GM23338 (cell line): ENCODE data around the gene FGFR2. TPM values are rescaled to one million over a fixed set of nuclear protein-coding genes. Genes with fewer than 3 reads are reported as not detected.

ENCODE experiments used
- ATAC-seq: fragments of 200-7000 bp; cut with Tn5 transposase; 3 replicates; pipeline ENCODE4 v1.9.1; 2020
- DNase-seq: peaks from one replicate; pipeline ENCODE4 v3.0.0-alpha.2; 2015; ENCODE audit warnings: low spot score
- H2AFZ ChIP-seq: fragments of 200-600 bp; sonication (generic); 2 replicates; pipeline ENCODE4 v1.8.0; 2016; ENCODE audit warnings: antibody characterized with exemption, mild to moderate bottlenecking, moderate library complexity
- H3F3A ChIP-seq: fragments of 200-600 bp; sonication (generic); replicated peaks from 2 replicates; pipeline ENCODE4 v1.8.0; 2017; ENCODE audit warnings: antibody characterized with exemption, mixed run types, low read depth
- H3K27ac ChIP-seq: fragments of 200-600 bp; sonication (generic); 2 replicates; pipeline ENCODE4 v1.6.1; 2016; ENCODE audit warnings: low read depth
- H3K27me3 ChIP-seq: fragments of 200-600 bp; sonication (generic); 2 replicates; pipeline ENCODE4 v1.8.0; 2016; ENCODE audit warnings: mild to moderate bottlenecking, mixed run types, moderate library complexity; ENCODE audit not compliant: insufficient read depth
- H3K36me3 ChIP-seq: fragments of 200-600 bp; sonication (generic); 2 replicates; pipeline ENCODE4 v1.8.0; 2016; ENCODE audit warnings: mild to moderate bottlenecking; ENCODE audit not compliant: insufficient read depth
- H3K4me1 ChIP-seq: fragments of 200-600 bp; sonication (generic); 2 replicates; pipeline ENCODE4 v1.8.0; 2016; ENCODE audit warnings: mild to moderate bottlenecking, moderate library complexity; ENCODE audit not compliant: insufficient read depth
- H3K4me2 ChIP-seq: fragments of 200-600 bp; sonication (generic); 2 replicates; pipeline ENCODE4 v1.7.1; 2017; ENCODE audit warnings: mixed run types
- H3K4me3 ChIP-seq: fragments of 200-600 bp; sonication (generic); 2 replicates; pipeline ENCODE4 v1.6.1; 2016; ENCODE audit warnings: mixed run types
- H3K79me2 ChIP-seq: fragments of 200-600 bp; sonication (generic); replicated peaks from 2 replicates; pipeline ENCODE4 v1.8.0; 2017; ENCODE audit warnings: mild to moderate bottlenecking; ENCODE audit not compliant: insufficient read depth
- H3K9me2 ChIP-seq: fragments of 200-600 bp; sonication (generic); 2 replicates; pipeline ENCODE4 v1.8.0; 2017; ENCODE audit not compliant: insufficient read depth
- H4K20me1 ChIP-seq: fragments of 200-600 bp; sonication (generic); replicated peaks from 2 replicates; pipeline ENCODE4 v1.8.0; 2017; ENCODE audit warnings: mild to moderate bottlenecking; ENCODE audit not compliant: insufficient read depth
- H3K27ac Mint-ChIP-seq: 2 replicates; pipeline ENCODE4 v1.8.0; 2020; ENCODE audit warnings: inconsistent platforms, mild to moderate bottlenecking, moderate library complexity, mixed read lengths
- H3K27me3 Mint-ChIP-seq: 3 replicates; pipeline ENCODE4 v1.8.0; 2022; ENCODE audit warnings: low read depth, mild to moderate bottlenecking, moderate library complexity, mixed read lengths, inconsistent platforms; ENCODE audit not compliant: insufficient read depth, poor library complexity
- H3K36me3 Mint-ChIP-seq: 3 replicates; pipeline ENCODE4 v1.8.0; 2021; ENCODE audit warnings: low read depth, mild to moderate bottlenecking, inconsistent platforms, moderate library complexity, mixed read lengths
- H3K4me1 Mint-ChIP-seq: 3 replicates; pipeline ENCODE4 v1.8.0; 2020; ENCODE audit warnings: mild to moderate bottlenecking, inconsistent platforms, mixed read lengths
- H3K4me3 Mint-ChIP-seq: 3 replicates; pipeline ENCODE4 v1.8.0; 2021; ENCODE audit warnings: moderate library complexity, mild to moderate bottlenecking, inconsistent platforms, mixed read lengths
- H3K9me3 Mint-ChIP-seq: 3 replicates; pipeline ENCODE4 v1.8.0; 2020; ENCODE audit warnings: moderate library complexity, mild to moderate bottlenecking, inconsistent platforms, mixed read lengths
- CREB1 ChIP-seq: fragments of 250-450 bp; sonication (Bioruptor Pico); IDR thresholded peaks from 2 replicates; pipeline ENCODE4 v1.5.0; 2020; ENCODE audit warnings: low read depth, mild to moderate bottlenecking, moderate library complexity
- EZH2phosphoT487 ChIP-seq: fragments of 200-600 bp; sonication (generic); IDR thresholded peaks from one replicate; pipeline ENCODE4 v1.8.1; 2018; ENCODE audit warnings: antibody characterized with exemption; ENCODE audit not compliant: unreplicated experiment
- JUNB ChIP-seq: IDR thresholded peaks from one replicate; pipeline ENCODE4 v1.6.1; 2016; ENCODE audit warnings: antibody characterized with exemption; ENCODE audit not compliant: unreplicated experiment
- POLR2AphosphoS5 ChIP-seq: IDR thresholded peaks from 2 replicates; pipeline ENCODE4 v1.6.1; 2016; ENCODE audit warnings: antibody characterized with exemption, low read depth
- STAT1 ChIP-seq: IDR thresholded peaks from one replicate; pipeline ENCODE4 v1.6.1; 2016; ENCODE audit warnings: antibody characterized with exemption; ENCODE audit not compliant: unreplicated experiment
- ZNF114 ChIP-seq: fragments of 250-450 bp; sonication (Bioruptor Pico); IDR thresholded peaks from 2 replicates; pipeline ENCODE4 v1.5.0; 2020; ENCODE audit warnings: mild to moderate bottlenecking, moderate library complexity
- ZNF331 ChIP-seq: fragments of 250-450 bp; sonication (Bioruptor Pico); IDR thresholded peaks from 2 replicates; pipeline ENCODE4 v1.5.0; 2020; ENCODE audit warnings: low read depth, mild to moderate bottlenecking, moderate library complexity
- polyA plus RNA-seq: library from polyadenylated mRNA; unstranded; fragments of >200 nt; fragmentation: Nextera tagmentation; extraction: Ambion mirVana; gene quantifications from 2 replicates; pipeline ENCODE4 v1.2.1, GENCODE V29; 2016
- total RNA-seq: library from RNA; depleted of rRNA; stranded (reverse); fragments of >200 nt; shearing (Covaris generic); gene quantifications from 2 replicates; pipeline ENCODE4 v1.2.3, GENCODE V29; 2014
- TF ChIP-seq, protein P1 (sequence below): IDR thresholded peaks from 2 replicates; pipeline ENCODE4 v1.6.1; 2016; ENCODE audit warnings: antibody characterized with exemption
- TF ChIP-seq, protein P2 (sequence below), 2 experiments: fragments of 200-600 bp in 1 of 2; sonication (generic) in 1 of 2; conservative IDR thresholded peaks; 2 replicates each; pipeline versions ENCODE4 v1.5.1 to v1.6.1; 2016 to 2017; ENCODE audit warnings: antibody characterized with exemption in 2 of 2, low read depth in 2 of 2, mild to moderate bottlenecking in 2 of 2, moderate library complexity in 1 of 2
- TF ChIP-seq, protein P3 (sequence below): fragments of 250-450 bp; sonication (Bioruptor Pico); IDR thresholded peaks from 2 replicates; pipeline ENCODE4 v1.5.0; 2020; ENCODE audit warnings: mild to moderate bottlenecking, moderate library complexity

The FGFR2 gene
- total and polyA plus RNA-seq, 2 experiments from 2014 or later: 31.1 to 106 TPM

DNA sequence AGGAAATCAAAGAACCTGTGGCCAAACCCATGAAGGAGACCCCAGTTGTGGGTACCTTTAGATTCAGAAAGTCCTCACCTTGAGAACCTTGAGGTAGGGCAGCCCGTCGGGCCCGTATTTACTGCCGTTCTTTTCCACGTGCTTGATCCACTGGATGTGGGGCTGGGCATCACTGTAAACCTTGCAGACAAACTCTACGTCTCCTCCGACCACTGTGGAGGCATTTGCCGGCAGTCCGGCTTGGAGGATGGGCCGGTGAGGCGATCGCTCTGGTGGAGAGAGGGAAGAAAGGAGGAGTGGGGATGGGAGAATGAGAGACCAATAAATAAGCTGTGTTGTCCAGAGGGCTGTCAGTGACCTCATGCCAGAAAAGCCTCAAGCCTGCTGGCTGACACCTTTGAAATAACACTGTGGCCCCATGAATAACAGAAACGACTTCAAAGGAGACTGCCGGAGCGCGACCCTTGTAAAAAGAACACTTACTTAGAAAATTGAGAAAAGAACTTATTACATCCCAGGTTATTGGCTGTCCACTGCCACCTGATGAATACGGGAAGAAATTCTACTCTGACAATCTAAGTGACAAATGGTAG lies 78.2 kb downstream of the FGFR2 start:
- H3K27me3 ChIP-seq: no peaks in the 10 kb centered on the region
- H3K27me3 Mint-ChIP-seq: peaks cover 4% of the 10 kb centered on the region
- H3K9me3 Mint-ChIP-seq: 0 out of 3 replicates have a peak, but pooled peaks cover 3% of the 10 kb centered on the region
- ATAC-seq (no peak), DNase-seq (no peak)
- H3K79me2 ChIP-seq: peaks cover 91% of the 10 kb centered on the region
- no peak overlapping the region for H3K4me2 ChIP-seq
- H3K4me1 ChIP-seq: peaks cover 29% of the 10 kb centered on the region
- peak overlapping the region; percentile 10; the same call in 1 of the 2 replicates for H3K27ac Mint-ChIP-seq
- peak overlapping the region; percentile 55; the same call in 1 of the 2 replicates for H3K27ac ChIP-seq
- H3K4me3 Mint-ChIP-seq: no peak overlapping the region
- peaks cover 28% of the 10 kb centered on the region; the same call in 1 of the 2 replicates for H3K36me3 ChIP-seq
- H2AFZ ChIP-seq: no peak overlapping the region
- H3K36me3 Mint-ChIP-seq: peaks cover 85% of the 10 kb centered on the region
- H4K20me1 ChIP-seq: peaks cover 7% of the 10 kb centered on the region; the same call in 1 of the 2 replicates
- H3K9me2 ChIP-seq: no peaks in the 10 kb centered on the region
- H3K4me1 Mint-ChIP-seq: peaks cover 23% of the 10 kb centered on the region
- TF ChIP-seq, protein P1, sequence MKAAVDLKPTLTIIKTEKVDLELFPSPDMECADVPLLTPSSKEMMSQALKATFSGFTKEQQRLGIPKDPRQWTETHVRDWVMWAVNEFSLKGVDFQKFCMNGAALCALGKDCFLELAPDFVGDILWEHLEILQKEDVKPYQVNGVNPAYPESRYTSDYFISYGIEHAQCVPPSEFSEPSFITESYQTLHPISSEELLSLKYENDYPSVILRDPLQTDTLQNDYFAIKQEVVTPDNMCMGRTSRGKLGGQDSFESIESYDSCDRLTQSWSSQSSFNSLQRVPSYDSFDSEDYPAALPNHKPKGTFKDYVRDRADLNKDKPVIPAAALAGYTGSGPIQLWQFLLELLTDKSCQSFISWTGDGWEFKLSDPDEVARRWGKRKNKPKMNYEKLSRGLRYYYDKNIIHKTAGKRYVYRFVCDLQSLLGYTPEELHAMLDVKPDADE: no peak
- TF ChIP-seq, protein P2, sequence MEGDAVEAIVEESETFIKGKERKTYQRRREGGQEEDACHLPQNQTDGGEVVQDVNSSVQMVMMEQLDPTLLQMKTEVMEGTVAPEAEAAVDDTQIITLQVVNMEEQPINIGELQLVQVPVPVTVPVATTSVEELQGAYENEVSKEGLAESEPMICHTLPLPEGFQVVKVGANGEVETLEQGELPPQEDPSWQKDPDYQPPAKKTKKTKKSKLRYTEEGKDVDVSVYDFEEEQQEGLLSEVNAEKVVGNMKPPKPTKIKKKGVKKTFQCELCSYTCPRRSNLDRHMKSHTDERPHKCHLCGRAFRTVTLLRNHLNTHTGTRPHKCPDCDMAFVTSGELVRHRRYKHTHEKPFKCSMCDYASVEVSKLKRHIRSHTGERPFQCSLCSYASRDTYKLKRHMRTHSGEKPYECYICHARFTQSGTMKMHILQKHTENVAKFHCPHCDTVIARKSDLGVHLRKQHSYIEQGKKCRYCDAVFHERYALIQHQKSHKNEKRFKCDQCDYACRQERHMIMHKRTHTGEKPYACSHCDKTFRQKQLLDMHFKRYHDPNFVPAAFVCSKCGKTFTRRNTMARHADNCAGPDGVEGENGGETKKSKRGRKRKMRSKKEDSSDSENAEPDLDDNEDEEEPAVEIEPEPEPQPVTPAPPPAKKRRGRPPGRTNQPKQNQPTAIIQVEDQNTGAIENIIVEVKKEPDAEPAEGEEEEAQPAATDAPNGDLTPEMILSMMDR (conservative IDR thresholded peaks at IDR 0.05; ENCODE audit: low read depth in 2 of 2): no peak
- no peak for TF ChIP-seq ZNF114 (CRISPR knock-in tag)
- TF ChIP-seq POLR2AphosphoS5: no peak
- no peak for TF ChIP-seq EZH2phosphoT487
- TF ChIP-seq STAT1: no peak
- TF ChIP-seq CREB1 (CRISPR knock-in tag): no peak
- no peak for TF ChIP-seq ZNF331 (CRISPR knock-in tag)
- H3K4me3 ChIP-seq: no peak overlapping the region
- no peaks in the 10 kb centered on the region for H3F3A ChIP-seq

DNA sequence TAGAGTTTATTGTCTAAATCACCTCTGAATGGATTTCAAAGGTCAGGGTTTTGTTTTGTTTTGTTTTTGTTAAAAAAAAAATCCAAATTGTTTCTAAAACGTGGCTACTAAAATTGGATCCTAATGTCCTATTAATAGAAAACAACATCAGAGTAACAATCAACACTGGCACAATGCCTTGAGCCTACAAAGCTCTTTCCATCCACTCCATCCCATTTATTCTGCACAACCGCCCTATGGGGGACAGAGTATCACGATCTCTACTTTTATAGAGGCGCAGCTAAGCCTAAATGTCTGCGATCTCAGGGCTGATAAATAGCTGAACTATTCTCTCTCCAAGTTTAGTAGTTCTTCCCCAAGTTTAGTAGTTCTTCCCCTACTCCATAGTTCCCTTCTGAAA lies 78.8 kb downstream of the FGFR2 start:
- peaks cover 4% of the 10 kb centered on the region for H3K27me3 Mint-ChIP-seq
- Histone ChIP-seq H3K27me3 (no peaks in the 10 kb centered on the region), H2AFZ (no peak overlapping the region), H3K4me3 (no peak overlapping the region), H4K20me1 (peaks cover 7% of the 10 kb centered on the region; the same call in 1 of the 2 replicates), H3K79me2 (peaks cover 88% of the 10 kb centered on the region), H3K4me1 (peaks cover 31% of the 10 kb centered on the region), H3K27ac (no peak overlapping the region), H3F3A (no peaks in the 10 kb centered on the region), H3K4me2 (no peak overlapping the region), H3K36me3 (peaks cover 33% of the 10 kb centered on the region; the same call in 1 of the 2 replicates), H3K9me2 (no peaks in the 10 kb centered on the region)
- H3K27ac Mint-ChIP-seq: no peak overlapping the region
- H3K36me3 Mint-ChIP-seq: peaks cover 88% of the 10 kb centered on the region
- H3K4me3 Mint-ChIP-seq: no peak overlapping the region
- peaks cover 27% of the 10 kb centered on the region for H3K4me1 Mint-ChIP-seq
- DNase-seq: no peak
- ATAC-seq: no peak
- 0 out of 3 replicates have a peak, but pooled peaks cover 3% of the 10 kb centered on the region for H3K9me3 Mint-ChIP-seq
- no peak for TF ChIP-seq EZH2phosphoT487
- TF ChIP-seq, protein P1: no peak
- TF ChIP-seq, protein P3, sequence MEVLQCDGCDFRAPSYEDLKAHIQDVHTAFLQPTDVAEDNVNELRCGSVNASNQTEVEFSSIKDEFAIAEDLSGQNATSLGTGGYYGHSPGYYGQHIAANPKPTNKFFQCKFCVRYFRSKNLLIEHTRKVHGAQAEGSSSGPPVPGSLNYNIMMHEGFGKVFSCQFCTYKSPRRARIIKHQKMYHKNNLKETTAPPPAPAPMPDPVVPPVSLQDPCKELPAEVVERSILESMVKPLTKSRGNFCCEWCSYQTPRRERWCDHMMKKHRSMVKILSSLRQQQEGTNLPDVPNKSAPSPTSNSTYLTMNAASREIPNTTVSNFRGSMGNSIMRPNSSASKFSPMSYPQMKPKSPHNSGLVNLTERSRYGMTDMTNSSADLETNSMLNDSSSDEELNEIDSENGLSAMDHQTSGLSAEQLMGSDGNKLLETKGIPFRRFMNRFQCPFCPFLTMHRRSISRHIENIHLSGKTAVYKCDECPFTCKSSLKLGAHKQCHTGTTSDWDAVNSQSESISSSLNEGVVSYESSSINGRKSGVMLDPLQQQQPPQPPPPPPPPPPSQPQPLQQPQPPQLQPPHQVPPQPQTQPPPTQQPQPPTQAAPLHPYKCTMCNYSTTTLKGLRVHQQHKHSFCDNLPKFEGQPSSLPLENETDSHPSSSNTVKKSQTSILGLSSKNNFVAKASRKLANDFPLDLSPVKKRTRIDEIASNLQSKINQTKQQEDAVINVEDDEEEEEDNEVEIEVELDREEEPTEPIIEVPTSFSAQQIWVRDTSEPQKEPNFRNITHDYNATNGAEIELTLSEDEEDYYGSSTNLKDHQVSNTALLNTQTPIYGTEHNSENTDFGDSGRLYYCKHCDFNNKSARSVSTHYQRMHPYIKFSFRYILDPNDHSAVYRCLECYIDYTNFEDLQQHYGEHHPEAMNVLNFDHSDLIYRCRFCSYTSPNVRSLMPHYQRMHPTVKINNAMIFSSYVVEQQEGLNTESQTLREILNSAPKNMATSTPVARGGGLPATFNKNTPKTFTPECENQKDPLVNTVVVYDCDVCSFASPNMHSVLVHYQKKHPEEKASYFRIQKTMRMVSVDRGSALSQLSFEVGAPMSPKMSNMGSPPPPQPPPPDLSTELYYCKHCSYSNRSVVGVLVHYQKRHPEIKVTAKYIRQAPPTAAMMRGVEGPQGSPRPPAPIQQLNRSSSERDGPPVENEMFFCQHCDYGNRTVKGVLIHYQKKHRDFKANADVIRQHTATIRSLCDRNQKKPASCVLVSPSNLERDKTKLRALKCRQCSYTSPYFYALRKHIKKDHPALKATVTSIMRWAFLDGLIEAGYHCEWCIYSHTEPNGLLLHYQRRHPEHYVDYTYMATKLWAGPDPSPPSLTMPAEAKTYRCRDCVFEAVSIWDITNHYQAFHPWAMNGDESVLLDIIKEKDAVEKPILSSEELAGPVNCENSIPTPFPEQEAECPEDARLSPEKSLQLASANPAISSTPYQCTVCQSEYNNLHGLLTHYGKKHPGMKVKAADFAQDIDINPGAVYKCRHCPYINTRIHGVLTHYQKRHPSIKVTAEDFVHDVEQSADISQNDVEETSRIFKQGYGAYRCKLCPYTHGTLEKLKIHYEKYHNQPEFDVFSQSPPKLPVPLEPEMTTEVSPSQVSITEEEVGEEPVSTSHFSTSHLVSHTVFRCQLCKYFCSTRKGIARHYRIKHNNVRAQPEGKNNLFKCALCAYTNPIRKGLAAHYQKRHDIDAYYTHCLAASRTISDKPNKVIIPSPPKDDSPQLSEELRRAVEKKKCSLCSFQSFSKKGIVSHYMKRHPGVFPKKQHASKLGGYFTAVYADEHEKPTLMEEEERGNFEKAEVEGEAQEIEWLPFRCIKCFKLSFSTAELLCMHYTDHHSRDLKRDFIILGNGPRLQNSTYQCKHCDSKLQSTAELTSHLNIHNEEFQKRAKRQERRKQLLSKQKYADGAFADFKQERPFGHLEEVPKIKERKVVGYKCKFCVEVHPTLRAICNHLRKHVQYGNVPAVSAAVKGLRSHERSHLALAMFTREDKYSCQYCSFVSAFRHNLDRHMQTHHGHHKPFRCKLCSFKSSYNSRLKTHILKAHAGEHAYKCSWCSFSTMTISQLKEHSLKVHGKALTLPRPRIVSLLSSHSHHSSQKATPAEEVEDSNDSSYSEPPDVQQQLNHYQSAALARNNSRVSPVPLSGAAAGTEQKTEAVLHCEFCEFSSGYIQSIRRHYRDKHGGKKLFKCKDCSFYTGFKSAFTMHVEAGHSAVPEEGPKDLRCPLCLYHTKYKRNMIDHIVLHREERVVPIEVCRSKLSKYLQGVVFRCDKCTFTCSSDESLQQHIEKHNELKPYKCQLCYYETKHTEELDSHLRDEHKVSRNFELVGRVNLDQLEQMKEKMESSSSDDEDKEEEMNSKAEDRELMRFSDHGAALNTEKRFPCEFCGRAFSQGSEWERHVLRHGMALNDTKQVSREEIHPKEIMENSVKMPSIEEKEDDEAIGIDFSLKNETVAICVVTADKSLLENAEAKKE (CRISPR knock-in tag): no peak
- no peak for TF ChIP-seq JUNB
- TF ChIP-seq CREB1 (CRISPR knock-in tag): no peak
